GM18873 (cell line): Measurements from ENCODE around the gene SMC6.

Source experiments
- ATAC-seq: cut with Tn5 transposase; IDR thresholded peaks from one replicate; pipeline ENCODE4 v1.9.1; 2021; ENCODE audit warnings: mild to moderate bottlenecking, moderate library complexity, moderate number of reproducible peaks; ENCODE audit not compliant: unreplicated experiment, low FRiP score

SMC6 gene

GRCh38 chr2:17768894-17769293 is 15.3 kb upstream of the SMC6 start:
- no peak for ATAC-seq

DNA sequence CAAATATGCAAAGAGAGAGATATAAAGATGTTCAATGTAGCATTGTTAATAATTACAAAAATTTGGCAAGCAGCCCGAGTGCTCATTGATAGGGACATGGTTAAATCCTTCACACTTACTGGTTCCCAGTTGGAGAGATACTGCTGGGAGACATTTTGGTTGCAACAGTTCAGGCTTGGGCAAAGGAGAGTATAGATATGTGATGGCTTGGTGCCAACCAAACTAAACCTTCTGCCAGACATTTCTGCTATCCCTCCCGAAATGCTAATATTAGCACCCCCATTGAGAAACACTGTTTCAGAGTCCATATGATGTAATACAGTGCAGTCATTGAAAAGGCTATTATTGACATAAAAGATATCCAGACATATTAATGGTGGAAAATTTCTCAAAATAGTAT is 11.8 kb upstream of the SMC6 start:
- ATAC-seq = no peak

DNA sequence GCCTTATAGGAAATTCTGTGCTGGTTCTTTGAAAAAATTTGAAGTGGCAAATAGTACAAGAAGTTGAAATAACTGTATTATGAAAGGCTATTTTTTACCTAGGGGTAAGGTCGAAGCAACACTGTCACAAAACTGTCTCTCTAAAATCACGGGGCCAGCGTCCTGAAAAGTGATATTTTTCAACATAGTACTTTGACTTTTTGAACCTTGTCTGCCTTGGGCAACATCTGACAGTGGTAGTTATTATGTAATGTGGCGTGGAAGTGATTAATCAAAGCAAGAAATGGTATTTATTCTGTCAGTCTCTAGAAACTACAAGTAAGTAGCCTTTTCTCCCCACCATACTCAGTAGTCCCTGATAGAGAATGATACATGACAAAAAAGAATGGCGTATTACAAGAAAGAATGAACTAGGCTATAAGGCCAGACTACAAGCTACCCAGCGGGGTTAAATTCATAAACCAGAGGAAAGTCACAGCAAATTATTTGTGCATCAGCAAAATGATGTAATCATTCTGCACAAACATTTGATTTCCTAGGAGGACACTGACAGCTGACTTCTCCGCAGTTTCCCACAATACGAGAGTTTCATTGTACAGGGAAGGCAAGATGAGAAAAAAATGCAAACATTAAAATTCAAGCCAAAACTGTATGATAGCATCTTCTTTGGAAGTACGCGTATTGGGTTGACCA is 10.2 kb upstream of the SMC6 start:
- ATAC-seq = no peak

DNA sequence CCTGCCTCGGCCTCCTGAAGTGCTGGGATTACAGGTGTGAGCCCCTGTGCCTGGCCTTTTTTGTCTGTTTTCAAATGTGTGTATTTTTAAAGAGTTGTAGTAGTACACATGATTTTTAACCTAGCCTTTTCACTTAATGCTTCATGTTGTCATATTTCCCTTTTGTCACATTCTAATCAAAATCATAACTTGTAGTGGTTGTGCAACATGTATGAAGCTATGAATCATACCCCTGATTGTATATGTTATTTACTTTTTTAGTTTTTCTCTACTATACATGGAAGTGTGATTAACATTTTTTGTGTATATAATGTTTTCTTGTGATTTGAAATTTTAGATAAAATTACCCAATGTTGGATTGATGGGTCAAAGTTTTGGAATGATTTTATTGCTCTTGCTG is 8.8 kb upstream of the SMC6 start:
- ATAC-seq = no peak

DNA sequence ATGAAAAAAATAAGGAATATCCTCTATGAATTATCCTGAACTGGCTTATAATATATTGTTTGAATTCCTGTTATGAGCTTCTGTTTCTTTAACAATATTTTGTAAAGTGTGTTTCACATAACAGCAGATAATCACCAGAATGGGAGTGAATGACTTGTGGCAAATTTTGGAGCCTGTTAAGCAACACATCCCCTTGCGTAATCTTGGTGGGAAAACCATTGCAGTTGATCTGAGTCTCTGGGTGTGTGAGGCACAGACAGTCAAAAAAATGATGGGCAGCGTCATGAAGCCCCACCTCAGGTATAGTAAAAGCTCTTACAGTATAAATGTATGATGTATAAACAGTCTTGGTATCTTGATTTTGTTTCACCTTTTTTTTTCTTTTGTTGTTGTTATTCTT is 6.2 kb upstream of the SMC6 start:
- ATAC-seq = no peak

- ATAC-seq = no peak
Measured at GRCh38 chr2:17758118-17758517, 4.5 kb upstream of the SMC6 start.

DNA sequence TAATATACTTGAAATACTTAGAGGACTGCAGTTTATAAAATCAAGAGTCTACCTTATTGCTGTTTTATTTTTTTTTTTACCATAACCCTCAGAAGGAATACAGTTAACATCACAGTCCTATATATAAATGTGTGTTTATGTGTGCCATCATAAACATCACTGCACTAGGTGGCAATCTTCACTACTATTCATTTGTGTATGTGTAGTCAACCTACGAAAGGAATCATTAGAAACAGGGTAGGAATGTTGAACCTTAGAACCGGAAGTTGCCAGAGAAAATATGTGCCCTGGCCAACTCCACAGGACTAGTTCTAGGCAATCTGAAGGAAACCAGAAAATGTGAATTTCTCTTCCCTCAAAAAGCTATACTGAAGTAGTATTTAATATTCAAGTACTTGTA is 3.7 kb upstream of the SMC6 start:
- ATAC-seq = no peak

- ATAC-seq = no peak
Measured at GRCh38 chr2:17756668-17757067, 3.1 kb upstream of the SMC6 start.

- no peak for ATAC-seq
Measured at GRCh38 chr2:17754773-17755425, 1.3 kb upstream of the SMC6 start.

DNA sequence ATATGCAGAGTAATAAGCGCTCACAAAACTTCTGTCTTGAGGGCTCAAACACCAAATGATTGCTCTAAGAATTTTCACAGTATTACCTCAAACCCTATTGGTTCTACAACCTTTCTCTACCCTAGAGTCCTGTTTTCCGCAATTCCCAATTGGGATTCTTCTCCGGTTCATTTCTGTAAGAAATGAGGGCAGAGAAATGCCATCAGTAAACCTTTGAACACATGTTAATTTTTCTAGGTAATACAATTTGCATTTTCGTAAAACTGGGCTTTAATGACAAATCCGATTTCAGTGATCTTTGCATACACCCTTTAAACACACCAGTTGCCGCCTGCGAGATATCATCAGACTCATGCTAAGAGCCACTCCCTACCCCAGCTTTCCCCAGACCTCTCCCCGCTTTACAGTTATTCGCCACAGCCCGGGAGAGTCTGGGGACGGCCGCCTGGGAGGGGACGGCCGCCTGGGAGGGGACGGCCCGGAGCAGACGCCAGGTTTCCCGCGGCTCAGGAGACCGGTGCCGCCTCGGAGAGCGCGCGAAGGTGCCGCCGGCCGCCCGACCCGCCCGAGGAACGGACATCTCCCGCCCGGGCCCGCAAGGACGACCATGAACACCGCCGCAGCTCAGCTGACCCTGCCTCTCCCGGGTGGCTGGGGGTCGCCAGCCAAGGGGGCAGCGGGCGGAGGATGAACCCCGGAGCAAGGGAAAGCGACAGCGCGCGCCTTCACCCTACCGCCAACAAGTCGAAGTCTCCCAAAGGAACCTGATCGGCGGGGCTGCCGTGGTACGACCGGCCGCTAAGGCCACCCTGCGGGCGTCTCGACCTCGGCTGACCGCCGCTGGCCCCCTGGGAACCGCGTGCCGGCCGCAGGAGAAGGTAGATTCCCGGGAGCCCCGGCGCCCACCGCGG is 463 bp downstream of the SMC6 start:
- ATAC-seq = peak; percentile 34

- no peak for ATAC-seq
Measured at GRCh38 chr2:17752246-17752645, 1.4 kb downstream of the SMC6 start.

- ATAC-seq = peak; percentile 30
Measured at GRCh38 chr2:17749753-17750438, 3.7 kb downstream of the SMC6 start.

DNA sequence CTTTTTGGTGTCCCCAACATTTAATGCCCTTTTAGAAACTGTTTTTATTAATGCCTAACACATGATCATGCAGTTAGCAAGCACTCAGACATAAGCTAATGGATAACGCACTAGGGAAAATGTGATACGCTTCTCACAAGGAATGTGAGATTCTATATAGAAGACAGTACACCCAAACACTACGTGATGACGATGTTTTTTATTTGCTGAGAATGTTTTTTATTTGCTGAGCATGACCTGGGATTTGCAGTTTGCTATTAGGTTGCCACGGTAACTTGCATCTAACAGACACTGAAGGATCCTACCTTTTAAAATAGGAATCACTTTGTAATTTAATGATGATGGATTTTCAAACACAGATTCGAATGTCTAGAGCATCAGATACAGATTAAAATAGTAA is 4.9 kb downstream of the SMC6 start:
- ATAC-seq = no peak

DNA sequence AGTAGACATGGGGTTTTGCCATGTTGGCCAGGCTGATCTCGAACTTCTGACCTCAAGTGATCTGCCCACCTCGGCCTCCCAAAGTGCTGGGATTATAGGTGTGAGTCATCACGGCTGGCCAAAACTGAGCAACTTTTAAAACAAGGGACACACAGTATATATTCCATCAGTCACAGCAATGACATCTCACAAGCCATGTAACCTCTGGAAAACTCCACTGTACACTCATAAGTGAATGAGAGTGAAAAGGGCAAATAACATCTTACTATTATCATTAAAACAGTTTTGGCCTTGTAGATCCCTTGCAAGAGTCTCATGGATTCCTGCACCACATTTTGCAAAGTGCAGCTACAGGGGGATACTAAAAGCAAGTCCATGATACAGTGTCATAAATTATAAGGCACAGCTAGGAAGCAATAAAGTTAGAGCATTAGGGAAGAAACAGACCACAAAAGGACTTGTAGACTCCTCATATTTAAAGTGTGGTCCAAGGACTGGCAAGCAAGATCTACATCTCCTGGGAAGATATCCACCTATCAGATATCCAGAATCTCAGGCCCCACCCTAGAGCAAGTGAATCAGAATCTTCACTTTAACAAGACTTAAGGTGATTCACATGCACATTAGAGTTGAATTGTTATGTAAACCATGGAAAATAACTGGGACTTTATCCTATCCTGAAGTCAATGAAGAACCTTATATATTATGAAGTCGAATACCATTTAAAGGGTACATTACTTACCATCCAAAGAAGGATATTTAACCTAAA is 5.7 kb downstream of the SMC6 start:
- ATAC-seq = no peak

- ATAC-seq = no peak
Measured at GRCh38 chr2:17740203-17740602, 13.4 kb downstream of the SMC6 start.

- no peak for ATAC-seq
Measured at GRCh38 chr2:17736989-17737388, 16.6 kb downstream of the SMC6 start.

DNA sequence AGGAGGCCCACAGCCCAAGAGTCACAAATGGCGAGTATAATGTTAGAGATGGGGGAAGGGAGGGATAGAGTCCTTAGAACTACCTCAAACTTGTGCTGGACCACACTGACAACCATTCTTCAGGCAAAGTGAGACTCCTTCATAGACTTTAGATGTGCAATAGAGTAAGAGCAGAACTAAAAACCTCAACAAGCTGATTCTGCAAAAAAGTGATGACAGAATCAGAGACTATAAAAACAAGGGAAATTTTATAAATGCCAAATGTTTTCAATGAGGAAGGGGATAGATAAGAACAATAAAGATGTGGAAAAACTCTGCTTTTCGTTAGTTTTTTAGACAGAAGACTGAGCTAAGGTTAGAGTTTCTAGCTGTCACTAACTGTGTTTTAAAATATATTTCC is 17.7 kb downstream of the SMC6 start:
- ATAC-seq = no peak

- no peak for ATAC-seq
Measured at GRCh38 chr2:17733599-17733998, 20.0 kb downstream of the SMC6 start.

GRCh38 chr2:17729880-17730279 is 23.7 kb downstream of the SMC6 start:
- no peak for ATAC-seq

DNA sequence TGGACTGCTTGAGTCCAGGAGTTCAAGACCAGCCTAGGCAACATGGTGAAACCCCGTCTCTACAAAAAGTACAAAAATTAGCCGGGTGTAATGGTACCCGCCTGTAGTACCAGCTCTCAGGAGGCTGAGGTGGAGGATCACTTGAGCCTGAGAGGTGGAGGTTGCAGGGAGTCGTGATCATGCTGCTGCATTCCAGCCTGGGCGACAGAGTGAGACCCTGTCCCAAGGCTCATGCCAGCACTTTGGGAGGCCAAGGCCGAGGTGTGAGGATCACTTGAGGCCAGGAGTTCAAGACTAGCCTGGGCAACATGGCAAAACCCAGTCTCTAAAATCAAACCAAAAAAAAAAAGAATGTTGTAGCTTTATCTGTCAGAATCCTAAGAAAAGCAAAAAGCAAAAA is 25.4 kb downstream of the SMC6 start:
- ATAC-seq = no peak
